Smooth muscle cell (in vitro differentiated cells): ENCODE data around the gene SETSIP. TPM values are rescaled to one million over a fixed set of nuclear protein-coding genes. Genes with fewer than 3 reads are reported as not detected.

Source experiments
- DNase-seq: peaks from one replicate; lab custom pipeline; 2025; ENCODE audit not compliant: unreplicated experiment; lab: John Stamatoyannopoulos, UW
- H2AFZ ChIP-seq: fragments of 200-600 bp; sonication (generic); 2 replicates; pipeline ENCODE4 v1.6.0; 2016; ENCODE audit warnings: antibody characterized with exemption, low read depth, mild to moderate bottlenecking
- H3F3A ChIP-seq: fragments of 200-600 bp; sonication (generic); 2 replicates; pipeline ENCODE4 v1.6.0; 2017; ENCODE audit warnings: antibody characterized with exemption, low read depth
- H3K27ac ChIP-seq: fragments of 200-600 bp; sonication (generic); 2 replicates; pipeline ENCODE4 v1.5.1; 2016; ENCODE audit warnings: low read depth, mild to moderate bottlenecking
- H3K27me3 ChIP-seq: fragments of 200-600 bp; sonication (generic); 2 replicates; pipeline ENCODE4 v1.6.1; 2016; ENCODE audit warnings: low read depth, mild to moderate bottlenecking
- H3K36me3 ChIP-seq: fragments of 200-600 bp; sonication (generic); 2 replicates; pipeline ENCODE4 v1.5.1; 2016; ENCODE audit warnings: low read depth
- H3K4me1 ChIP-seq: fragments of 200-600 bp; sonication (generic); 2 replicates; pipeline ENCODE4 v1.5.1; 2016; ENCODE audit warnings: low read depth
- H3K4me2 ChIP-seq: fragments of 200-600 bp; sonication (generic); 2 replicates; pipeline ENCODE4 v1.6.0; 2016; ENCODE audit warnings: mild to moderate bottlenecking
- H3K4me3 ChIP-seq: fragments of 200-600 bp; sonication (generic); 2 replicates; pipeline ENCODE4 v1.5.1; 2016; ENCODE audit warnings: mild to moderate bottlenecking
- H3K79me2 ChIP-seq: fragments of 200-600 bp; sonication (generic); 2 replicates; pipeline ENCODE4 v1.6.0; 2016; ENCODE audit warnings: low read depth, mild to moderate bottlenecking
- H3K9ac ChIP-seq: fragments of 200-600 bp; sonication (generic); 2 replicates; pipeline ENCODE4 v1.6.0; 2016; ENCODE audit warnings: low read depth
- H3K9me3 ChIP-seq: fragments of 200-600 bp; sonication (generic); replicated peaks from 2 replicates; pipeline ENCODE4 v1.5.1; 2016; ENCODE audit warnings: low read depth
- H4K20me1 ChIP-seq: fragments of 200-600 bp; sonication (generic); 2 replicates; pipeline ENCODE4 v1.6.0; 2016; ENCODE audit warnings: low read depth
- CTCF ChIP-seq: fragments of 200-600 bp; sonication (generic); IDR thresholded peaks from 2 replicates; pipeline ENCODE4 v1.5.1; 2017; ENCODE audit warnings: borderline replicate concordance, mild to moderate bottlenecking, antibody characterized with exemption; ENCODE audit not compliant: insufficient read depth, poor library complexity, severe bottlenecking
- WGBS: methylation state at CpG from one replicate; pipeline ENCODE4 v1.1.7; 2016; ENCODE audit warnings: low lambda C conversion rate; 5-methylcytosine and 5-hydroxymethylcytosine counted together
- polyA plus RNA-seq: library from polyadenylated mRNA; unstranded; fragments of >200 nt; fragmentation: Nextera tagmentation; extraction: Ambion mirVana; gene quantifications from 2 replicates; pipeline ENCODE4 v1.2.1, GENCODE V29; 2016
- total RNA-seq: library from RNA; depleted of rRNA; stranded (reverse); fragments of >200 nt; gene quantifications from 2 replicates; pipeline ENCODE4 v1.2.3, GENCODE V29; 2014

The SETSIP gene
- total and polyA plus RNA-seq, 2 experiments from 2014 or later: not detected

GRCh38 chr1:92094595-92094994 is 19.4 kb upstream of the SETSIP start:
- Histone ChIP-seq H3K9me3 (no peaks in the 10 kb centered on the region), H3K4me2 (no peak overlapping the region), H3K36me3 (no peaks in the 10 kb centered on the region), H2AFZ (no peak overlapping the region), H3F3A (no peaks in the 10 kb centered on the region), H3K79me2 (no peaks in the 10 kb centered on the region), H3K27ac (no peak overlapping the region), H3K9ac (no peak overlapping the region), H3K27me3 (no peaks in the 10 kb centered on the region), H4K20me1 (no peaks in the 10 kb centered on the region), H3K4me1 (no peaks in the 10 kb centered on the region), H3K4me3 (no peak overlapping the region)
- no peak for TF ChIP-seq CTCF
- WGBS: 82% methylated on average over 1 of the region's 1 CpG
- DNase-seq: no peak

- Histone ChIP-seq H4K20me1 (no peaks in the 10 kb centered on the region), H3K4me3 (no peak overlapping the region), H3K9ac (no peak overlapping the region), H3K4me1 (no peaks in the 10 kb centered on the region), H3K27me3 (no peaks in the 10 kb centered on the region), H3K27ac (no peak overlapping the region), H3K9me3 (no peaks in the 10 kb centered on the region), H3F3A (no peaks in the 10 kb centered on the region), H3K36me3 (no peaks in the 10 kb centered on the region), H3K4me2 (no peak overlapping the region), H2AFZ (no peak overlapping the region), H3K79me2 (no peaks in the 10 kb centered on the region)
- DNase-seq: no peak
- no peak for TF ChIP-seq CTCF
- whole genome bisulfite sequencing: 87% methylated on average over 2 of the region's 2 CpGs
Measured at GRCh38 chr1:92094090-92094489, 18.9 kb upstream of the SETSIP start.

- Histone ChIP-seq H3F3A (no peaks in the 10 kb centered on the region), H3K9ac (no peak overlapping the region), H4K20me1 (no peaks in the 10 kb centered on the region), H2AFZ (no peak overlapping the region), H3K4me2 (no peak overlapping the region), H3K4me3 (no peak overlapping the region), H3K27me3 (no peaks in the 10 kb centered on the region), H3K79me2 (no peaks in the 10 kb centered on the region), H3K4me1 (no peaks in the 10 kb centered on the region), H3K9me3 (peaks cover 4% of the 10 kb centered on the region), H3K36me3 (no peaks in the 10 kb centered on the region), H3K27ac (no peak overlapping the region)
- WGBS: 97% methylated on average over 5 of the region's 5 CpGs
- no peak for DNase-seq
- no peak for TF ChIP-seq CTCF
Measured at GRCh38 chr1:92091625-92092024, 16.4 kb upstream of the SETSIP start.

GRCh38 chr1:92087542-92087941 is 12.3 kb upstream of the SETSIP start:
- Histone ChIP-seq H2AFZ (no peak overlapping the region), H3K4me2 (no peak overlapping the region), H3K4me3 (no peak overlapping the region), H4K20me1 (no peaks in the 10 kb centered on the region), H3K4me1 (no peaks in the 10 kb centered on the region), H3K9ac (no peak overlapping the region), H3K9me3 (peaks cover 15% of the 10 kb centered on the region), H3K36me3 (no peaks in the 10 kb centered on the region), H3K27ac (no peak overlapping the region), H3K27me3 (no peaks in the 10 kb centered on the region), H3F3A (no peaks in the 10 kb centered on the region), H3K79me2 (no peaks in the 10 kb centered on the region)
- no peak for TF ChIP-seq CTCF
- WGBS: 100% methylated on average over 1 of the region's 1 CpG
- no peak for DNase-seq
